K562 (cell line): ENCODE measurements around the gene ALDH1A2. TPM values are rescaled to one million over a fixed set of nuclear protein-coding genes. Genes with fewer than 3 reads are reported as not detected.

ENCODE experiments used
- ATF7 ChIP-seq: fragments of 450-650 bp; IDR thresholded peaks from 2 replicates; pipeline ENCODE4 v1.7.1; 2014; ENCODE audit warnings: mild to moderate bottlenecking, moderate library complexity
- BRD9 ChIP-seq: fragments of 450-650 bp; IDR thresholded peaks from 2 replicates; pipeline ENCODE4 v1.6.1; 2018; ENCODE audit warnings: low read depth; ENCODE audit not compliant: partially characterized antibody
- CAMTA2 ChIP-seq: fragments of 250-450 bp; sonication (Bioruptor Pico); conservative IDR thresholded peaks from 2 replicates; pipeline ENCODE4 v1.5.1; 2022
- CHD4 ChIP-seq: fragments of 200-600 bp; sonication (generic); IDR thresholded peaks from 3 replicates; pipeline ENCODE4 v1.6.1; 2012; ENCODE audit warnings: low read depth, mild to moderate bottlenecking, mixed read lengths, low read length, inconsistent platforms; ENCODE audit not compliant: insufficient read depth, insufficient replicate concordance, poor library complexity, severe bottlenecking
- CXXC5 ChIP-seq: fragments of 250-450 bp; sonication (Bioruptor Pico); IDR thresholded peaks from 2 replicates; pipeline ENCODE4 v1.8.0; 2022; ENCODE audit warnings: inconsistent platforms, mild to moderate bottlenecking, moderate library complexity
- DDX20 ChIP-seq: fragments of 450-650 bp; IDR thresholded peaks from 2 replicates; pipeline ENCODE4 v1.6.1; 2016; ENCODE audit warnings: missing genetic modification characterization, low read depth, mild to moderate bottlenecking, missing compliant biosample characterization, moderate library complexity
- GTF2E2 ChIP-seq: fragments of 200-800 bp; sonication (Bioruptor generic); IDR thresholded peaks from 2 replicates; pipeline ENCODE4 v1.6.1; 2016; ENCODE audit warnings: missing genetic modification characterization, missing compliant biosample characterization
- IRF9 ChIP-seq: fragments of 450-650 bp; IDR thresholded peaks from 2 replicates; pipeline ENCODE4 v1.6.1; 2016; ENCODE audit warnings: missing biosample characterization, missing genetic modification characterization
- LARP7 ChIP-seq: fragments of 450-650 bp; IDR thresholded peaks from 2 replicates; pipeline ENCODE4 v1.6.1; 2016
- MAFG ChIP-seq: fragments of 450-650 bp; conservative IDR thresholded peaks from 2 replicates; pipeline ENCODE4 v1.6.1; 2016; ENCODE audit warnings: missing genetic modification characterization, missing compliant biosample characterization
- MEIS2 ChIP-seq: fragments of 450-650 bp; IDR thresholded peaks from 2 replicates; pipeline ENCODE4 v1.6.1; 2014; ENCODE audit warnings: mild to moderate bottlenecking; ENCODE audit not compliant: partially characterized antibody
- NFXL1 ChIP-seq: fragments of 450-650 bp; formaldehyde crosslinking; IDR thresholded peaks from 2 replicates; pipeline ENCODE4 v1.4.0; 2021; ENCODE audit warnings: mild to moderate bottlenecking
- PTTG1 ChIP-seq: fragments of 450-650 bp; IDR thresholded peaks from 2 replicates; pipeline ENCODE4 v1.6.1; 2016; ENCODE audit warnings: low read depth, mild to moderate bottlenecking, missing genetic modification characterization, missing compliant biosample characterization
- RNF2 ChIP-seq: sonication (generic); IDR thresholded peaks from 2 replicates; pipeline ENCODE4 v1.6.1; 2016
- SMARCA4 ChIP-seq: fragments of 450-650 bp; IDR thresholded peaks from 2 replicates; pipeline ENCODE4 v1.6.1; 2016
- SOX6 ChIP-seq: fragments of 450-650 bp; IDR thresholded peaks from 2 replicates; pipeline ENCODE4 v1.6.1; 2014; ENCODE audit warnings: mild to moderate bottlenecking
- SRSF9 ChIP-seq: fragments of 200-400 bp; formaldehyde crosslinking; IDR thresholded peaks from 2 replicates; pipeline ENCODE4 v1.6.1; 2017; ENCODE audit warnings: low read depth, low read length, borderline replicate concordance
- TCFL5 ChIP-seq: fragments of 250-450 bp; sonication (Bioruptor Pico); conservative IDR thresholded peaks from 2 replicates; pipeline ENCODE4 v1.6.1; 2021; ENCODE audit warnings: mild to moderate bottlenecking, moderate library complexity, matching md5 sums
- ZBTB17 ChIP-seq: fragments of 450-650 bp; formaldehyde crosslinking; IDR thresholded peaks from 2 replicates; pipeline ENCODE4 v1.4.0; 2020; ENCODE audit warnings: mild to moderate bottlenecking
- ZNF354B ChIP-seq: fragments of 250-450 bp; sonication (Bioruptor Pico); IDR thresholded peaks from 2 replicates; pipeline ENCODE4 v1.4.0; 2020
- ZNF644 ChIP-seq: fragments of 200-800 bp; sonication (Bioruptor generic); IDR thresholded peaks from 2 replicates; pipeline ENCODE4 v1.6.1; 2016; ENCODE audit warnings: low read depth, missing genetic modification characterization, missing compliant biosample characterization
- ZSCAN29 ChIP-seq: fragments of 450-650 bp; IDR thresholded peaks from 2 replicates; pipeline ENCODE4 v1.6.1; 2017
- polyA plus RNA-seq, 8 experiments: library from polyadenylated mRNA; depleted of rRNA in 4 of 8; stranded (reverse) in 5 of 8; unstranded in 3 of 8; fragments of >200 nt; fragmentation: Nextera tagmentation in 2 of 8; fragmentation: Illumina TruSeq in 1 of 8; extraction: Ambion mirVana in 2 of 8; extraction: Trizol in 1 of 8; gene quantifications; 2 replicates each; pipeline versions ENCODE4 v1.2.1 to v1.2.3, GENCODE V29; 2011 to 2014; ENCODE audit warnings: inconsistent platforms in 1 of 8, missing spikeins in 1 of 8
- total RNA-seq, 7 experiments: library from RNA; depleted of rRNA in 6 of 7; stranded (reverse); fragments of >200 nt in 6 of 7; fragmentation: Illumina TruSeq in 2 of 7; extraction: Trizol in 2 of 7; gene quantifications; 2 replicates each; pipeline versions ENCODE4 v1.2.1 to v1.2.3, GENCODE V29; 2011 to 2021; ENCODE audit warnings: low replicate concordance in 1 of 7
- TF ChIP-seq, protein P1 (sequence below), 2 experiments: IDR thresholded peaks in 1 of 2; conservative IDR thresholded peaks in 1 of 2; 2 replicates each; pipeline ENCODE4 v1.6.1; 2016; ENCODE audit warnings: low read depth in 2 of 2, mild to moderate bottlenecking in 1 of 2, missing compliant biosample characterization in 1 of 2, missing genetic modification characterization in 1 of 2, moderate library complexity in 1 of 2
- TF ChIP-seq, protein P2 (sequence below): fragments of 250-450 bp; sonication (Bioruptor Pico); IDR thresholded peaks from 2 replicates; pipeline ENCODE4 v1.4.0; 2020; ENCODE audit warnings: mild to moderate bottlenecking, moderate library complexity

The ALDH1A2 gene
- total and polyA plus RNA-seq, 9 of the 15 experiments (the other 6 are each of a cell fraction or from before 2014, with no cell fraction given), result 115 to 393 (median 333) TPM

- TF ChIP-seq, protein P1, sequence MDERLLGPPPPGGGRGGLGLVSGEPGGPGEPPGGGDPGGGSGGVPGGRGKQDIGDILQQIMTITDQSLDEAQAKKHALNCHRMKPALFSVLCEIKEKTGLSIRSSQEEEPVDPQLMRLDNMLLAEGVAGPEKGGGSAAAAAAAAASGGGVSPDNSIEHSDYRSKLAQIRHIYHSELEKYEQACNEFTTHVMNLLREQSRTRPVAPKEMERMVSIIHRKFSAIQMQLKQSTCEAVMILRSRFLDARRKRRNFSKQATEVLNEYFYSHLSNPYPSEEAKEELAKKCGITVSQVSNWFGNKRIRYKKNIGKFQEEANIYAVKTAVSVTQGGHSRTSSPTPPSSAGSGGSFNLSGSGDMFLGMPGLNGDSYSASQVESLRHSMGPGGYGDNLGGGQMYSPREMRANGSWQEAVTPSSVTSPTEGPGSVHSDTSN (CRISPR knock-in tag; IDR thresholded peaks at IDR 0.05; ENCODE audit: low read depth), result no peak
- TF ChIP-seq, protein P1 (tag; conservative IDR thresholded peaks at IDR 0.05; ENCODE audit: low read depth), result peak; percentile 72
- TF ChIP-seq PTTG1 (tag) (peak; percentile 76), TCFL5 (CRISPR knock-in tag) (0 out of 2 replicates have a peak, but pooled peaks have one; percentile 33), CAMTA2 (no peak), ZSCAN29 (no peak), NFXL1 (peak; percentile 88; the same call in 1 of the 2 replicates), LARP7 (no peak), BRD9 (peak; percentile 45), DDX20 (peak; percentile 66; the same call in 1 of the 2 replicates), SRSF9 (no peak), CHD4 (no peak), ZNF644 (tag) (peak; percentile 88; the same call in 1 of the 2 replicates), GTF2E2 (no peak), ATF7 (peak; percentile 91), IRF9 (peak; percentile 93), CXXC5 (peak; percentile 93), RNF2 (peak; percentile 44; the same call in 1 of the 2 replicates), SMARCA4 (peak; percentile 84; the same call in 1 of the 2 replicates), MAFG (tag) (peak; percentile 68; the same call in 1 of the 2 replicates), SOX6 (peak; percentile 69; the same call in 1 of the 2 replicates), ZBTB17 (CRISPR knock-in tag) (peak; percentile 83), ZNF354B (CRISPR knock-in tag) (no peak), MEIS2 (peak; percentile 89)
- TF ChIP-seq, protein P2, sequence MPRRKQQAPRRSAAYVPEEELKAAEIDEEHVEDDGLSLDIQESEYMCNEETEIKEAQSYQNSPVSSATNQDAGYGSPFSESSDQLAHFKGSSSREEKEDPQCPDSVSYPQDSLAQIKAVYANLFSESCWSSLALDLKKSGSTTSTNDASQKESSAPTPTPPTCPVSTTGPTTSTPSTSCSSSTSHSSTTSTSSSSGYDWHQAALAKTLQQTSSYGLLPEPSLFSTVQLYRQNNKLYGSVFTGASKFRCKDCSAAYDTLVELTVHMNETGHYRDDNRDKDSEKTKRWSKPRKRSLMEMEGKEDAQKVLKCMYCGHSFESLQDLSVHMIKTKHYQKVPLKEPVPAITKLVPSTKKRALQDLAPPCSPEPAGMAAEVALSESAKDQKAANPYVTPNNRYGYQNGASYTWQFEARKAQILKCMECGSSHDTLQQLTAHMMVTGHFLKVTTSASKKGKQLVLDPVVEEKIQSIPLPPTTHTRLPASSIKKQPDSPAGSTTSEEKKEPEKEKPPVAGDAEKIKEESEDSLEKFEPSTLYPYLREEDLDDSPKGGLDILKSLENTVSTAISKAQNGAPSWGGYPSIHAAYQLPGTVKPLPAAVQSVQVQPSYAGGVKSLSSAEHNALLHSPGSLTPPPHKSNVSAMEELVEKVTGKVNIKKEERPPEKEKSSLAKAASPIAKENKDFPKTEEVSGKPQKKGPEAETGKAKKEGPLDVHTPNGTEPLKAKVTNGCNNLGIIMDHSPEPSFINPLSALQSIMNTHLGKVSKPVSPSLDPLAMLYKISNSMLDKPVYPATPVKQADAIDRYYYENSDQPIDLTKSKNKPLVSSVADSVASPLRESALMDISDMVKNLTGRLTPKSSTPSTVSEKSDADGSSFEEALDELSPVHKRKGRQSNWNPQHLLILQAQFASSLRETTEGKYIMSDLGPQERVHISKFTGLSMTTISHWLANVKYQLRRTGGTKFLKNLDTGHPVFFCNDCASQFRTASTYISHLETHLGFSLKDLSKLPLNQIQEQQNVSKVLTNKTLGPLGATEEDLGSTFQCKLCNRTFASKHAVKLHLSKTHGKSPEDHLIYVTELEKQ (CRISPR knock-in tag), result no peak
Observed at GRCh38 chr15:57950381-57950946, 115.0 kb downstream of the ALDH1A2 start (continued).
